Measurements from ENCODE around the gene CTSW. TPM values are rescaled to one million over a fixed set of nuclear protein-coding genes. Genes with fewer than 3 reads are reported as not detected.

CTSW gene
- polyA plus RNA-seq, 3 donors = 0.71 to 1.3 (median 0.78) TPM

DNA sequence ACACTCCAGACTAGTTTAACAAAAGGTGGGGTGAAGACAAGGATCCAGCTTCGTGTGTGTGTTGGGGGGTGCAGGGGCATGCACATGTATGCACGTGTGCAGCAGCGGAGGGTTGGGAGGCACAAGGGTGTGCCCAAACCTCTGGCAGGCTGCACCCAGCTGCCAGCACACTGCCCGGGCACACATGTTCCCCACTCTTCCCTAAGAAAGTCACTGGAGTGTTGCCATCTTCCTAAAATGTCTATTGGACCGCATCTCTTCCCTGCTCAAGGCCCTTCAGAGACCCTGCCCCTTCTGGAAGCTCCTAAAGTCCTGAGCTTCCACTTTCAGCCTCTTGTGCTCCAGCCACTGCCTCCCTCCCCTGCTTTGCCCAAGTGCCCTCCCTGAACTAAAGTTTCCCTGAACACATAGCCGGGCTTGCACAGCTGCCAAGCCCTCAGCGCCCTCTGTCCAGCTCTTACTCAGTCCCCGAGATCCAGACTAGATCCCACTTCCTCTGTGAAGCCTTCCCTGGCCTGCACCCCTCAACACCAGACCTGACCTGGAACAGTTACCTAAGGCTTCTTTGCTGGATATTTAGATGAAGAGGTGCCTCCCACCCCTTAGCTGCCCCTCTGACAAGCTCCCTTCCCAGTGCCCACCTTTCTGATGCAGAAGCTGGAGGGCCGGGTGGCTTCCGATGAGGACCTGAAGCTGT lies 27.7 kb upstream of the CTSW start:
- peaks cover 0 to 3% (median 0%) of the 10 kb centered on the region in 3 donors for H3K27me3 Mint-ChIP-seq (ENCODE audit: low read depth in 3 of 3)
- no peak overlapping the region for H3K27ac Mint-ChIP-seq
- H3K9ac ChIP-seq (ENCODE audit: insufficient read depth, low read length, poor library complexity, severe bottlenecking) = no peak overlapping the region
- H3K27me3 ChIP-seq (ENCODE audit: control insufficient read depth in 2 of 2, insufficient read depth in 2 of 2, low read length in 2 of 2) = no peaks in the 10 kb centered on the region
- H4K20me1 ChIP-seq (ENCODE audit: insufficient read depth, low read length) = peaks cover 75% of the 10 kb centered on the region
- H3K79me2 ChIP-seq (ENCODE audit: insufficient read depth, low read length) = peaks cover 38% of the 10 kb centered on the region
- no peak overlapping the region for H3K4me3 Mint-ChIP-seq
- WGBS (ENCODE audit: insufficient coverage) = 94% methylated on average over 9 of the region's 10 CpGs
- H3K4me2 ChIP-seq (replicated peaks; ENCODE audit: extremely low read depth, low read length, poor library complexity, severe bottlenecking) = no peak overlapping the region
- peak overlapping the region in 1 of 2 donors; percentile 4 for H3K27ac ChIP-seq (ENCODE audit: low read depth in 1 of 2, low read length in 2 of 2)
- H3K4me1 Mint-ChIP-seq = peaks cover 37% of the 10 kb centered on the region
- TF ChIP-seq, protein P1, sequence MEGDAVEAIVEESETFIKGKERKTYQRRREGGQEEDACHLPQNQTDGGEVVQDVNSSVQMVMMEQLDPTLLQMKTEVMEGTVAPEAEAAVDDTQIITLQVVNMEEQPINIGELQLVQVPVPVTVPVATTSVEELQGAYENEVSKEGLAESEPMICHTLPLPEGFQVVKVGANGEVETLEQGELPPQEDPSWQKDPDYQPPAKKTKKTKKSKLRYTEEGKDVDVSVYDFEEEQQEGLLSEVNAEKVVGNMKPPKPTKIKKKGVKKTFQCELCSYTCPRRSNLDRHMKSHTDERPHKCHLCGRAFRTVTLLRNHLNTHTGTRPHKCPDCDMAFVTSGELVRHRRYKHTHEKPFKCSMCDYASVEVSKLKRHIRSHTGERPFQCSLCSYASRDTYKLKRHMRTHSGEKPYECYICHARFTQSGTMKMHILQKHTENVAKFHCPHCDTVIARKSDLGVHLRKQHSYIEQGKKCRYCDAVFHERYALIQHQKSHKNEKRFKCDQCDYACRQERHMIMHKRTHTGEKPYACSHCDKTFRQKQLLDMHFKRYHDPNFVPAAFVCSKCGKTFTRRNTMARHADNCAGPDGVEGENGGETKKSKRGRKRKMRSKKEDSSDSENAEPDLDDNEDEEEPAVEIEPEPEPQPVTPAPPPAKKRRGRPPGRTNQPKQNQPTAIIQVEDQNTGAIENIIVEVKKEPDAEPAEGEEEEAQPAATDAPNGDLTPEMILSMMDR (IDR thresholded peaks at IDR 0.05) = no peak
- H3K4me1 ChIP-seq (ENCODE audit: control insufficient read depth in 1 of 2, insufficient read depth in 2 of 2, low read length in 2 of 2) = peaks cover 13 to 21% of the 10 kb centered on the region in 2 donors
- intact Hi-C loops (cut with micrococcal nuclease) = no loop called here
- peaks cover 45 to 59% of the 10 kb centered on the region in 2 donors for H3K36me3 Mint-ChIP-seq
- DNase-seq = no peak
- peaks cover 42 to 58% of the 10 kb centered on the region in 2 donors for H3K36me3 ChIP-seq (replicated peaks in 1 of 2; ENCODE audit: control insufficient read depth in 1 of 2, insufficient read depth in 2 of 2, low read length in 2 of 2)
- H3K4me3 ChIP-seq (replicated peaks in 1 of 3; ENCODE audit: low read depth in 2 of 3, low read length in 3 of 3) = no peak overlapping the region
- H3K9me3 Mint-ChIP-seq = peaks cover 0 to 12% (median 8%) of the 10 kb centered on the region in 7 donors
- H2AFZ ChIP-seq (ENCODE audit: insufficient read depth, low read depth, low read length, poor library complexity, severe bottlenecking) = no peak overlapping the region
- peaks cover 4 to 8% of the 10 kb centered on the region in 2 donors for H3K9me3 ChIP-seq (replicated peaks in 1 of 2; ENCODE audit: control insufficient read depth in 1 of 2, insufficient read depth in 1 of 2, low read length in 2 of 2)

DNA sequence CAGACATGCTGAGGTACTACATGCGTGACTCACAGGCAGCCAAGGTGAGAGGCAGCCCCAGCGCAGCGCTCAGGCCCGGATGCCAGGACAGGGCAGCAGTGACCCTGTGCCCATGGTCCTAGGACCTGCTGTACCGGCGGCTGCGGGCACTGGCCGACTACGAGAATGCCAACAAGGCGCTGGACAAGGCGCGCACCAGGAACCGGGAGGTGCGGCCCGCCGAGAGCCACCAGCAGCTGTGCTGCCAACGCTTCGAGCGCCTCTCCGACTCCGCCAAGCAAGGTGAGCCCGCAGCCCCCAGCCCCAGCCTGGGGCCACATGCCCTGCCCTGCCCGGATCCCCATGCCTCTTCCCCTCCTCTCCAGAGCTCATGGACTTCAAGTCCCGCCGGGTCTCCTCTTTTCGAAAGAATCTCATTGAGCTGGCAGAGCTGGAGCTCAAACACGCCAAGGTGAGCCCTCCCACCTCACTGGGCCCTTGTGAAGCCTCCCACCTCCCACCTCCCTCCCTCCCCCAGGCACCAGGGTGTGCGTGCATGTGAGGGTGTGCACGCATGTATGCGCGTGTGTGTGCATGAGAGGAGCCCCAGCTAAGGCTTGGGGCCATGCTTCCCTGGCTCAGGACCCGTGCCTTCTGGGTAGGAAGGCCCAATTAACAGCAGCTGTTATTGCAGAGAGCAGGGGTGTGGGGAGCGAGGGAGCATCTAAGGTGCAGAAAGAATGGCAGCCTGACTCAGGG lies 27.0 kb upstream of the CTSW start:
- H3K36me3 ChIP-seq (replicated peaks in 1 of 2; ENCODE audit: control insufficient read depth in 1 of 2, insufficient read depth in 2 of 2, low read length in 2 of 2) = peaks cover 42 to 58% of the 10 kb centered on the region in 2 donors
- H4K20me1 ChIP-seq (ENCODE audit: insufficient read depth, low read length) = peaks cover 82% of the 10 kb centered on the region
- H3K9ac ChIP-seq (ENCODE audit: insufficient read depth, low read length, poor library complexity, severe bottlenecking) = no peak overlapping the region
- Mint-ChIP-seq H3K27ac (peak overlapping the region in 1 of 7 donors; percentile 21), H3K4me1 (peaks cover 37% of the 10 kb centered on the region), H3K4me3 (no peak overlapping the region), H3K9me3 (peaks cover 0 to 12% (median 8%) of the 10 kb centered on the region in 7 donors), H3K36me3 (peaks cover 45 to 59% of the 10 kb centered on the region in 2 donors), H3K27me3 (ENCODE audit: low read depth in 3 of 3) (peaks cover 0 to 3% (median 0%) of the 10 kb centered on the region in 3 donors)
- H3K27ac ChIP-seq (ENCODE audit: low read depth in 1 of 2, low read length in 2 of 2) = peak overlapping the region in 1 of 2 donors; percentile 18
- H3K27me3 ChIP-seq (ENCODE audit: control insufficient read depth in 2 of 2, insufficient read depth in 2 of 2, low read length in 2 of 2) = no peaks in the 10 kb centered on the region
- no peak overlapping the region for H3K4me3 ChIP-seq (replicated peaks in 1 of 3; ENCODE audit: low read depth in 2 of 3, low read length in 3 of 3)
- peaks cover 4 to 8% of the 10 kb centered on the region in 2 donors for H3K9me3 ChIP-seq (replicated peaks in 1 of 2; ENCODE audit: control insufficient read depth in 1 of 2, insufficient read depth in 1 of 2, low read length in 2 of 2)
- TF ChIP-seq, protein P1 (IDR thresholded peaks at IDR 0.05) = no peak
- intact Hi-C loops (cut with micrococcal nuclease) = no loop called here
- WGBS (ENCODE audit: insufficient coverage) = 96% methylated on average over 30 of the region's 33 CpGs
- H3K4me1 ChIP-seq (ENCODE audit: control insufficient read depth in 1 of 2, insufficient read depth in 2 of 2, low read length in 2 of 2) = peaks cover 13 to 21% of the 10 kb centered on the region in 2 donors
- DNase-seq = no peak
- H3K79me2 ChIP-seq (ENCODE audit: insufficient read depth, low read length) = peaks cover 45% of the 10 kb centered on the region
- no peak overlapping the region for H2AFZ ChIP-seq (ENCODE audit: insufficient read depth, low read depth, low read length, poor library complexity, severe bottlenecking)
- no peak overlapping the region for H3K4me2 ChIP-seq (replicated peaks; ENCODE audit: extremely low read depth, low read length, poor library complexity, severe bottlenecking)
